Mesothelial cell of epicardium (in vitro differentiated cells): ENCODE data around the gene DMD. TPM values are rescaled to one million over a fixed set of nuclear protein-coding genes. Genes with fewer than 3 reads are reported as not detected.

Source experiments
- DNase-seq, 2 experiments: peaks; one replicate each; pipeline ENCODE4 v3.0.0; 2021; ENCODE audit warnings: low spot score in 2 of 2; ENCODE audit not compliant: unreplicated experiment in 2 of 2
- H3K27ac Mint-ChIP-seq: 2 replicates; pipeline ENCODE4 v1.8.0; 2021; ENCODE audit warnings: mixed read lengths
- H3K27me3 Mint-ChIP-seq: 2 replicates; pipeline ENCODE4 v1.8.0; 2021; ENCODE audit warnings: low read depth, mixed read lengths
- H3K36me3 Mint-ChIP-seq: 2 replicates; pipeline ENCODE4 v1.8.0; 2021; ENCODE audit warnings: mixed read lengths
- H3K4me1 Mint-ChIP-seq: 2 replicates; pipeline ENCODE4 v1.8.0; 2021; ENCODE audit warnings: mixed read lengths
- H3K4me3 Mint-ChIP-seq: 2 replicates; pipeline ENCODE4 v1.8.0; 2021; ENCODE audit warnings: mild to moderate bottlenecking, moderate library complexity, mixed read lengths
- H3K9me3 Mint-ChIP-seq: 2 replicates; pipeline ENCODE4 v1.8.0; 2021; ENCODE audit warnings: mixed read lengths
- CTCF ChIP-seq: fragments of 200-600 bp; sonication (generic); IDR thresholded peaks from one replicate; pipeline ENCODE4 v1.5.0; 2021; ENCODE audit warnings: antibody characterized with exemption; ENCODE audit not compliant: unreplicated experiment
- total RNA-seq: library from RNA; stranded (reverse); gene quantifications from 3 replicates; pipeline ENCODE4 v1.2.1, GENCODE V29; 2021

DMD gene
- total RNA-seq, 1 donor from 2014 or later, result 79.4 TPM

DNA sequence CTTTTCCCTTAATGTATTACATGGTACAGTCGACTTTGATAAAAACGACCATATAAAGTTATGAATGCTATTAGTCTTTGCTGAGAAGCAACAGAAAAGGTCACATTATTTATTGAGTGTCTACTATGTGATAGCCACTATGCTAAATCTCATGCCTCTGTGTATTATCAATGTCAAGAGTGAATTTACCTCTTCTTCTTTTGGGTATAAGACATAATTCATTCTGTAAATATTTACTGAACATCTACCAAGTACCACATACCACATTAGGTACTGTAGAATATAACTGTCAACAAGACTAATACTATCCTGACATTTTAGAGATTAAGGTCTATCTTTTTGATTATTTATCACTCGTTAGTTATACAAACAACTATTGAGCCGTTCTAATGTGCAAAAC lies 1870.8 kb downstream of the DMD start:
- H3K27me3 Mint-ChIP-seq, result no peaks in the 10 kb centered on the region
- peaks cover 39% of the 10 kb centered on the region for H3K4me1 Mint-ChIP-seq
- no peaks in the 10 kb centered on the region for H3K36me3 Mint-ChIP-seq
- H3K4me3 Mint-ChIP-seq, result no peak overlapping the region
- H3K27ac Mint-ChIP-seq, result peak overlapping the region; percentile 47
- H3K9me3 Mint-ChIP-seq, result peaks cover 30% of the 10 kb centered on the region
- DNase-seq, result no peak
- TF ChIP-seq CTCF, result no peak

DNA sequence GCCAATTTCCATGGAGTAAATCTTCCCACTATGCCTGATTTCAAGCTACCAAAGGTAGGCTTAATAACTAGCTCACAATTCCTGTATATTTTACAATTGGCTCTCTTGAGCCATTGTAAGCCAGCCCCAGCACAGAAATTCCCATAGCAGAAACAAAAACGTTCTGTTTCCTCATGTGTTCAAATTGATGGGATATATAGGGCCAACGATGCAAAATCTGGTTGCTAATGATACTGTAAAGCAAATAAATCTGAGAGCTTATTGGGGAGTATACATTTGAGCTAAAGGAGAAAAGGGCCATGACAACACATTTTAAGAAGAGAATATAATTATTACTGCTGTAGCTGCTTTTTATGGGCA lies 1872.4 kb downstream of the DMD start:
- TF ChIP-seq CTCF, result no peak
- Mint-ChIP-seq H3K27me3 (no peaks in the 10 kb centered on the region), H3K27ac (no peak overlapping the region), H3K36me3 (no peaks in the 10 kb centered on the region), H3K9me3 (peaks cover 42% of the 10 kb centered on the region), H3K4me3 (no peak overlapping the region), H3K4me1 (peaks cover 41% of the 10 kb centered on the region)
- no peak for DNase-seq

- H3K9me3 Mint-ChIP-seq, result peaks cover 42% of the 10 kb centered on the region
- H3K4me3 Mint-ChIP-seq, result no peak overlapping the region
- no peak for DNase-seq
- H3K27ac Mint-ChIP-seq, result no peak overlapping the region
- H3K27me3 Mint-ChIP-seq, result no peaks in the 10 kb centered on the region
- TF ChIP-seq CTCF, result no peak
- H3K36me3 Mint-ChIP-seq, result no peaks in the 10 kb centered on the region
- H3K4me1 Mint-ChIP-seq, result peaks cover 43% of the 10 kb centered on the region
Measured at GRCh38 chrX:31337332-31337731, 1874.0 kb downstream of the DMD start.

DNA sequence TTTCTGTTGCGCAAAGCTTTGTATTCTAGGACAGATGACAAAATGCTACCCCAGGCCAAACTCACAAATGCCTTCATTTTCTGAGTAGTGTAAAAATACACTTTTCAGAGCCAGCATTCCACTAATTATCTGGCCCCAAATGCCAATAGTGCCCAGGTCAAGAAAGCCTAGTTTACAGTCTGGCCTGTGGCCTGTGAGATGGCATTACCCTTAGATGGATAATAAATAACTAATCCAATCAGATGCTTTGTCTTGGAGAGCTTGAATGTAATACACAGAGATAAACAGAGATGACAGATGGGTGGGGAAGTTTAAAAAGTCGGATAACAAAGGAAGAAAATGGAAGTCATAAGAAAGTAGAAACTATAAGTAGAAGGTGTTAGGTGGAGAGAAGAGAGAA lies 1874.9 kb downstream of the DMD start:
- no peak overlapping the region for H3K27ac Mint-ChIP-seq

DNA sequence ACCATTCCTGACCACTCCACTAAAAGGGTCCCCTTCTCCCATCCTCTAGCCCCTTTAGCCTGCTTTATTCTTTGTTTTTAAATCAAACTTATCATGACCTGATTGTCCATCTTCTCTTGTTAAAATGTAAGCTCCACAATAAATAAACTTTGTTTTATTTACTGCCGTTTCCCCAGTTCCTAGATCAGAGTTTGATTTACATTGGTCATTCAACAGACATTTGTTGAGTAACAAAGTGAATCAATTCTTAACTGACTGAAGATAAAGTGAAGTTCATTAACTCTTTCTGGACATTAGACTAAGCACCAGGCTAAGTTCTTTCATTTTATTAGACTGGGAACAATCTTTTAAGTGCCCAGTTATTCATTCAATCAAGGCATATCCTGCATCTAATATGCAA lies 1876.4 kb downstream of the DMD start:
- no peak overlapping the region for H3K4me3 Mint-ChIP-seq
- no peak for TF ChIP-seq CTCF
- no peaks in the 10 kb centered on the region for H3K36me3 Mint-ChIP-seq
- H3K9me3 Mint-ChIP-seq, result peaks cover 29% of the 10 kb centered on the region
- DNase-seq, result no peak
- H3K4me1 Mint-ChIP-seq, result peaks cover 43% of the 10 kb centered on the region
- H3K27ac Mint-ChIP-seq, result peak overlapping the region; percentile 25
- no peaks in the 10 kb centered on the region for H3K27me3 Mint-ChIP-seq

More for the DNA sequence above, 1874.9 kb downstream of the DMD start:
- Mint-ChIP-seq H3K9me3 (peaks cover 35% of the 10 kb centered on the region), H3K4me1 (peaks cover 44% of the 10 kb centered on the region), H3K27me3 (no peaks in the 10 kb centered on the region), H3K36me3 (no peaks in the 10 kb centered on the region), H3K4me3 (no peak overlapping the region)
- no peak for DNase-seq
- no peak for TF ChIP-seq CTCF

DNA sequence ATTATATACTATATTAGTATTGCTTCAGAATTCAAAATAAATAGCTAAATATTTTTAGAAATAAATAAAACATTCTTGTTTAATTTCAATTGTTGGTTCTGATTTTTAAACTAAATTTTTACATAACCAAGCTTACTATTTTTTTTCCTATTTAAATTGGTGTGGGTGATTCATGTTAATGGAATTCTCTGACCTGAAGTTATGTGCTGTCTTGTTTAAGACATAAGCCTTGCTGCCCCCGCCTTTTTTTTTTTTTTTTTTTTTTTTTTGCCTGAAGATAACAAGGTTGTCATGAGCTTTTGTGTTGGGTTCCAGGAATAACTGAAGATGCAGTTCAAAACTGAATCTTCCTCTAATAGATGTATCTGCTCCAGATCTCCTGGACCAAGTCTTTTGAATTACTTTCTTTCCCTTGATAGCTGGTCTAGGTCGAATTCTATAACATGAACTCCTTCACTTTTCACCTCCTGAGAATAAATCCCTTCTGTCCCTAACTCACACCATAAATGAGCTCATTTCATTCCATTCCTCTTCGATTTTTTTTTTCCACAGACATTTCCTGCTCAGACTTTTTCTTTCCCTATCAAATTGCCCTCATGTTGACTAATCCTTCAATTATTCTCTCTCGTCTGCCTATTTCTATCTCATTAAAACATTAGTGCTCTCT lies 1878.1 kb downstream of the DMD start:
- no peak for DNase-seq
- Mint-ChIP-seq H3K9me3 (peaks cover 31% of the 10 kb centered on the region), H3K4me3 (no peak overlapping the region), H3K27me3 (no peaks in the 10 kb centered on the region), H3K4me1 (peaks cover 36% of the 10 kb centered on the region), H3K36me3 (no peaks in the 10 kb centered on the region), H3K27ac (peak overlapping the region; percentile 84)
- no peak for TF ChIP-seq CTCF
